Stimulated activated effector memory CD8-positive, alpha-beta T cell treated with anti-CD3 and anti-CD28 coated beads, Interleukin-12 subunit alpha, Interleukin-12 subunit beta, amount 100 ng/mL, for 72 hours (primary cell): ENCODE data around the gene FGR.
"Not testable (repeated sequence)": the region's sequence is repeated elsewhere in the genome, so short reads cannot be mapped to it uniquely, and the experiment has no call there.

Experiments used
- ATAC-seq: fragments of 150-1000 bp; cut with Tn5 transposase; 2 replicates; pipeline ENCODE4 v1.10.0; 2021
- DNase-seq, 2 donors: peaks; one replicate each; pipeline ENCODE4 v3.0.0; 2021 to 2022; ENCODE audit warnings: low spot score in 2 of 2
- H3K27ac Mint-ChIP-seq: one replicate; pipeline ENCODE4 v1.8.0; 2022; ENCODE audit warnings: mild to moderate bottlenecking, mixed read lengths
- H3K36me3 Mint-ChIP-seq: one replicate; pipeline ENCODE4 v1.8.0; 2022; ENCODE audit warnings: mild to moderate bottlenecking, mixed read lengths
- H3K4me1 Mint-ChIP-seq: one replicate; pipeline ENCODE4 v1.8.0; 2022; ENCODE audit warnings: mixed read lengths
- H3K4me3 Mint-ChIP-seq: one replicate; pipeline ENCODE4 v1.8.0; 2022; ENCODE audit warnings: mild to moderate bottlenecking, mixed read lengths
- H3K9me3 Mint-ChIP-seq: one replicate; pipeline ENCODE4 v1.8.0; 2022; ENCODE audit warnings: mixed read lengths

The FGR gene

GRCh38 chr1:27649306-27649635 is 14.3 kb upstream of the FGR start:
- DNase-seq (no peak), ATAC-seq (no peak)
- no peak overlapping the region for H3K27ac Mint-ChIP-seq
- no peaks in the 10 kb centered on the region for H3K9me3 Mint-ChIP-seq
- H3K4me3 Mint-ChIP-seq = no peak overlapping the region
- H3K4me1 Mint-ChIP-seq = peaks cover 16% of the 10 kb centered on the region
- H3K36me3 Mint-ChIP-seq = no peaks in the 10 kb centered on the region

GRCh38 chr1:27648602-27649305 is 13.8 kb upstream of the FGR start:
- Mint-ChIP-seq H3K4me1 (peaks cover 21% of the 10 kb centered on the region), H3K27ac (no peak overlapping the region), H3K9me3 (no peaks in the 10 kb centered on the region), H3K4me3 (no peak overlapping the region), H3K36me3 (no peaks in the 10 kb centered on the region)
- no peak for DNase-seq
- ATAC-seq = no peak

- no peaks in the 10 kb centered on the region for H3K36me3 Mint-ChIP-seq
- DNase-seq (no peak), ATAC-seq (no peak)
- no peak overlapping the region for H3K27ac Mint-ChIP-seq
- peaks cover 27% of the 10 kb centered on the region for H3K4me1 Mint-ChIP-seq
- H3K4me3 Mint-ChIP-seq = no peak overlapping the region
- no peaks in the 10 kb centered on the region for H3K9me3 Mint-ChIP-seq
Observed at GRCh38 chr1:27647328-27647727, 12.3 kb upstream of the FGR start.

- H3K36me3 Mint-ChIP-seq = no peaks in the 10 kb centered on the region
- no peaks in the 10 kb centered on the region for H3K9me3 Mint-ChIP-seq
- DNase-seq (no peak), ATAC-seq (no peak)
- H3K4me1 Mint-ChIP-seq = peaks cover 27% of the 10 kb centered on the region
- no peak overlapping the region for H3K4me3 Mint-ChIP-seq
- H3K27ac Mint-ChIP-seq = no peak overlapping the region
Observed at GRCh38 chr1:27646676-27647075, 11.7 kb upstream of the FGR start.

GRCh38 chr1:27645071-27645415 is 10.1 kb upstream of the FGR start:
- Mint-ChIP-seq H3K4me1 (peaks cover 15% of the 10 kb centered on the region), H3K4me3 (no peak overlapping the region), H3K27ac (peak overlapping the region; percentile 41), H3K9me3 (no peaks in the 10 kb centered on the region), H3K36me3 (no peaks in the 10 kb centered on the region)
- no peak for ATAC-seq
- no peak for DNase-seq

- Mint-ChIP-seq H3K27ac (peak overlapping the region; percentile 80), H3K4me1 (peaks cover 12% of the 10 kb centered on the region), H3K36me3 (no peaks in the 10 kb centered on the region), H3K9me3 (no peaks in the 10 kb centered on the region), H3K4me3 (no peak overlapping the region)
- ATAC-seq (no peak), DNase-seq (no peak)
Observed at GRCh38 chr1:27644369-27645070, 9.5 kb upstream of the FGR start.

GRCh38 chr1:27643600-27644368 is 8.8 kb upstream of the FGR start:
- Mint-ChIP-seq H3K4me3 (no peak overlapping the region), H3K36me3 (no peaks in the 10 kb centered on the region), H3K4me1 (peaks cover 12% of the 10 kb centered on the region), H3K27ac (peak overlapping the region; percentile 80), H3K9me3 (no peaks in the 10 kb centered on the region)
- DNase-seq (peak; percentile 58 to 80), ATAC-seq (peak; percentile 94)

GRCh38 chr1:27640514-27640913 is 5.5 kb upstream of the FGR start:
- H3K4me3 Mint-ChIP-seq, DNase-seq, H3K9me3 Mint-ChIP-seq, H3K27ac Mint-ChIP-seq, ATAC-seq, H3K36me3 Mint-ChIP-seq: not testable (repeated sequence)
- peaks cover 34% of the 10 kb centered on the region for H3K4me1 Mint-ChIP-seq

- no peaks in the 10 kb centered on the region for H3K9me3 Mint-ChIP-seq
- H3K4me3 Mint-ChIP-seq = no peak overlapping the region
- peak overlapping the region; percentile 68 for H3K27ac Mint-ChIP-seq
- DNase-seq = no peak
- H3K4me1 Mint-ChIP-seq = peaks cover 40% of the 10 kb centered on the region
- no peak for ATAC-seq
- no peaks in the 10 kb centered on the region for H3K36me3 Mint-ChIP-seq
Observed at GRCh38 chr1:27638805-27639204, 3.8 kb upstream of the FGR start.

GRCh38 chr1:27638047-27638734 is 3.2 kb upstream of the FGR start:
- DNase-seq (no peak), ATAC-seq (no peak)
- Mint-ChIP-seq H3K36me3 (no peaks in the 10 kb centered on the region), H3K4me3 (no peak overlapping the region), H3K27ac (peak overlapping the region; percentile 68), H3K4me1 (peaks cover 40% of the 10 kb centered on the region), H3K9me3 (no peaks in the 10 kb centered on the region)

GRCh38 chr1:27635396-27636142 is 584 bp upstream of the FGR start:
- Mint-ChIP-seq H3K4me1 (peaks cover 67% of the 10 kb centered on the region), H3K9me3 (no peaks in the 10 kb centered on the region), H3K4me3 (peak overlapping the region; percentile 71), H3K27ac (peak overlapping the region; percentile 89), H3K36me3 (peaks cover 15% of the 10 kb centered on the region)
- ATAC-seq (no peak), DNase-seq (no peak)

- Mint-ChIP-seq H3K27ac (peak overlapping the region; percentile 89), H3K9me3 (no peaks in the 10 kb centered on the region), H3K36me3 (peaks cover 15% of the 10 kb centered on the region), H3K4me3 (peak overlapping the region; percentile 71), H3K4me1 (peaks cover 71% of the 10 kb centered on the region)
- ATAC-seq (no peak), DNase-seq (peak in 1 of 2 donors; percentile 83)
Observed at GRCh38 chr1:27634177-27634984, 604 bp downstream of the FGR start.

GRCh38 chr1:27633640-27634176 is 1.3 kb downstream of the FGR start:
- Mint-ChIP-seq H3K4me3 (peak overlapping the region; percentile 71), H3K27ac (peak overlapping the region; percentile 83), H3K4me1 (peaks cover 78% of the 10 kb centered on the region), H3K9me3 (no peaks in the 10 kb centered on the region), H3K36me3 (peaks cover 15% of the 10 kb centered on the region)
- no peak for ATAC-seq
- DNase-seq = no peak

- H3K9me3 Mint-ChIP-seq = no peaks in the 10 kb centered on the region
- no peak for ATAC-seq
- no peak for DNase-seq
- H3K27ac Mint-ChIP-seq = peak overlapping the region; percentile 83
- H3K4me3 Mint-ChIP-seq = peak overlapping the region; percentile 71
- peaks cover 15% of the 10 kb centered on the region for H3K36me3 Mint-ChIP-seq
- H3K4me1 Mint-ChIP-seq = peaks cover 80% of the 10 kb centered on the region
Observed at GRCh38 chr1:27633298-27633610, 1.7 kb downstream of the FGR start.
